Keratinocyte (primary cell): ENCODE measurements around the gene CNTNAP2. TPM values are rescaled to one million over a fixed set of nuclear protein-coding genes. Genes with fewer than 3 reads are reported as not detected.

ENCODE experiments used
- DNase-seq: peaks from one replicate; pipeline ENCODE4 v3.0.0-alpha.2; 2011; ENCODE audit warnings: low read depth, missing footprints, low spot score
- FAIRE-seq: peaks from 2 replicates; lab custom pipeline; 2011; peaks lifted over from hg19 to GRCh38; lab: Jason Lieb, UNC
- H2AFZ ChIP-seq: 2 replicates; pipeline ENCODE4 v1.6.0; 2012; ENCODE audit warnings: low read length, control low read depth, inconsistent platforms; ENCODE audit not compliant: control insufficient read depth
- H3K27ac ChIP-seq: 2 replicates; pipeline ENCODE4 v1.5.1; 2011; ENCODE audit warnings: low read length; ENCODE audit not compliant: control insufficient read depth, insufficient read depth
- H3K27me3 ChIP-seq: 3 replicates; pipeline ENCODE4 v1.6.0; 2011; ENCODE audit warnings: low read length; ENCODE audit not compliant: control insufficient read depth, insufficient read depth; ENCODE audit errors: extremely low read depth
- H3K36me3 ChIP-seq, 2 experiments: 2 replicates in 1 of 2; 3 replicates in 1 of 2; pipeline ENCODE4 v1.5.1; 2011; ENCODE audit warnings: low read length in 2 of 2, mild to moderate bottlenecking in 1 of 2; ENCODE audit not compliant: control insufficient read depth in 2 of 2, insufficient read depth in 2 of 2; ENCODE audit errors: extremely low read depth in 1 of 2
- H3K4me1 ChIP-seq: 3 replicates; pipeline ENCODE4 v1.5.1; 2011; ENCODE audit warnings: low read length; ENCODE audit not compliant: control insufficient read depth, insufficient read depth; ENCODE audit errors: extremely low read depth
- H3K4me2 ChIP-seq: 3 replicates; pipeline ENCODE4 v1.6.0; 2011; ENCODE audit warnings: low read depth, low read length; ENCODE audit not compliant: control insufficient read depth, insufficient read depth; ENCODE audit errors: extremely low read depth
- H3K4me3 ChIP-seq, 3 experiments: fragments of 200-600 bp in 1 of 3; sonication (generic) in 1 of 3; 2 replicates in 2 of 3; 3 replicates in 1 of 3; pipeline ENCODE4 v1.5.1; 2011 to 2016; ENCODE audit warnings: low read length in 3 of 3, mild to moderate bottlenecking in 3 of 3, control low read depth in 2 of 3, inconsistent platforms in 1 of 3, low read depth in 1 of 3, mixed read lengths in 1 of 3, mixed run types in 1 of 3, moderate library complexity in 1 of 3; ENCODE audit not compliant: control insufficient read depth in 2 of 3, insufficient read depth in 2 of 3; ENCODE audit errors: extremely low read depth in 1 of 3
- H3K79me2 ChIP-seq: 2 replicates; pipeline ENCODE4 v1.6.0; 2012; ENCODE audit warnings: low read length; ENCODE audit not compliant: control insufficient read depth, insufficient read depth
- H3K9ac ChIP-seq: 3 replicates; pipeline ENCODE4 v1.6.0; 2011; ENCODE audit warnings: low read length; ENCODE audit not compliant: control insufficient read depth, insufficient read depth; ENCODE audit errors: extremely low read depth
- H3K9me1 ChIP-seq: 3 replicates; pipeline ENCODE4 v1.6.0; 2011; ENCODE audit warnings: low read length; ENCODE audit not compliant: control insufficient read depth, insufficient read depth; ENCODE audit errors: extremely low read depth
- H3K9me3 ChIP-seq: 2 replicates; pipeline ENCODE4 v1.5.1; 2012; ENCODE audit warnings: low read depth, low read length; ENCODE audit not compliant: control insufficient read depth
- H4K20me1 ChIP-seq: 3 replicates; pipeline ENCODE4 v1.6.0; 2011; ENCODE audit warnings: low read length; ENCODE audit not compliant: control insufficient read depth, insufficient read depth; ENCODE audit errors: extremely low read depth
- CTCF ChIP-seq, 3 experiments: IDR thresholded peaks in 1 of 3; conservative IDR thresholded peaks in 1 of 3; optimal IDR thresholded peaks in 1 of 3; 2 replicates in 2 of 3; 3 replicates in 1 of 3; pipeline versions ENCODE3 to v1.5.1; 2011; ENCODE audit warnings: low read length in 3 of 3, mild to moderate bottlenecking in 3 of 3, moderate library complexity in 2 of 3, control low read depth in 1 of 3, inconsistent platforms in 1 of 3; ENCODE audit not compliant: insufficient read depth in 2 of 3; ENCODE audit errors: extremely low read depth in 1 of 3
- EZH2 ChIP-seq: IDR thresholded peaks from one replicate; pipeline ENCODE4 v1.6.1; 2012; ENCODE audit warnings: inconsistent platforms, mild to moderate bottlenecking, low read length, moderate library complexity
- dilution Hi-C: fragments of 300-500 bp; cut with MboI; formaldehyde crosslinking; loops from one replicate; pipeline ENCODE4 v1.7.0; 2020; ENCODE audit warnings: low sequenced_read_pairs; ENCODE audit not compliant: extremely low pct_ligation_motif_present
- polyA plus RNA-seq, 5 experiments: library from polyadenylated mRNA; depleted of rRNA in 3 of 5; stranded (reverse) in 3 of 5; stranded (forward) in 1 of 5; unstranded in 1 of 5; fragments of >200 nt; gene quantifications; 1 replicate in 1 of 5; 2 replicates in 3 of 5; 3 replicates in 1 of 5; pipeline versions ENCODE4 v1.2.1 to v1.2.3, GENCODE V29; 2011 to 2012; ENCODE audit warnings: missing spikeins in 2 of 5, low read depth in 1 of 5, low replicate concordance in 1 of 5

The CNTNAP2 gene
- polyA plus RNA-seq, 1 donor (not counting 4 experiments of a cell fraction or from before 2014, with no cell fraction given), result 1.4 TPM

DNA sequence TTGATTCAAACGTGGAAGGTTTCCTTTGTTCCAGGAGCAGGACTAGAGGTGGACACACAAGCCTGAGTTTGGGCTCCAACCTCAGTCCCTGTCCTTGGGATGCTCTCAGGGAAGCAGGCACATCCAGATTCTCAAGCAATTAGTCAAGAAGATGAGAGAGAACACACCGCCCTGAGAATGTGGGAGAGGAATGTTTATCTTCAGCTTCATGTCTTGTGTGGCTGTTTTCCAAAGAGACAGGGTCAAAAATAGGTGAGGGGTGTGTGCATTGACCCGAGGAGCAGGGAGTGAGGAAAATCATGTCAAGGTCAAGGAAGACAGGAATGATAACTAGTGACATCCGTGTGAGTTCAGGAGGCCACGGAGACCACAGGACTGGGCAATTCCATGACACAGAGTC is 2001.8 kb downstream of the CNTNAP2 start:
- FAIRE-seq, result no peak
- dilution Hi-C loops, result no loop called here
- H3K4me1 ChIP-seq, result no peaks in the 10 kb centered on the region

DNA sequence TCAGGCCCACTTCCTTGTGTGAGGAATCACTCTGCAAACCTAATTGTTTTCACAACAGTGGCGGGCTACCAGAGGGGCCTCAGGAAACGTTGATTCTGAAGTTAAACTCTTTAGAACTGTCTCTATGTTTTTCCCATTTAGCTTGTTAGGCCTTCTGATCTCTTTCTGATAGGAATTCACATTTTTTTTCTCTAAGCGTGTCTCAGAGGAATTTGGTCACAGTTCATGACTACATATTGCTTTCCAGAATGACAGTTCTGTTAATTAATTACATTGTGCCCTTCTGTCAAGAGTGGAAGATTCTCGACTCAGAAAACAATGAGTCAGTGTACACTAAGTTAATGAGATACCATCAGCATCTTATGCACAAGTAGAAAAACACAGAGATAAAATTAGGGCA is 2004.8 kb downstream of the CNTNAP2 start:
- TF ChIP-seq EZH2 (no peak), CTCF (optimal IDR thresholded peaks at IDR 0.05 in 1 of 3, IDR thresholded peaks at IDR 0.05 in 1 of 3, conservative IDR thresholded peaks at IDR 0.05 in 1 of 3; ENCODE audit: extremely low read depth in 1 of 3, insufficient read depth in 2 of 3, low read length in 3 of 3) (no peak)
- Histone ChIP-seq H3K27me3 (no peaks in the 10 kb centered on the region), H4K20me1 (no peaks in the 10 kb centered on the region), H3K9me1 (no peaks in the 10 kb centered on the region), H3K27ac (no peak overlapping the region), H3K9me3 (no peaks in the 10 kb centered on the region), H2AFZ (no peak overlapping the region), H3K4me3 (no peak overlapping the region), H3K36me3 (no peaks in the 10 kb centered on the region), H3K9ac (no peak overlapping the region), H3K79me2 (no peaks in the 10 kb centered on the region), H3K4me2 (no peak overlapping the region), H3K4me1 (no peaks in the 10 kb centered on the region)
- DNase-seq, result no peak
- FAIRE-seq, result no peak
- dilution Hi-C loops, result no loop called here

More for the DNA sequence above, 2001.8 kb downstream of the CNTNAP2 start:
- Histone ChIP-seq H3K9me3 (no peaks in the 10 kb centered on the region), H3K27ac (no peak overlapping the region), H3K4me2 (no peak overlapping the region), H4K20me1 (no peaks in the 10 kb centered on the region), H3K9me1 (no peaks in the 10 kb centered on the region), H2AFZ (no peak overlapping the region), H3K4me3 (no peak overlapping the region), H3K27me3 (no peaks in the 10 kb centered on the region), H3K9ac (no peak overlapping the region), H3K36me3 (no peaks in the 10 kb centered on the region), H3K79me2 (no peaks in the 10 kb centered on the region)
- no peak for DNase-seq
- TF ChIP-seq CTCF (optimal IDR thresholded peaks at IDR 0.05 in 1 of 3, IDR thresholded peaks at IDR 0.05 in 1 of 3, conservative IDR thresholded peaks at IDR 0.05 in 1 of 3; ENCODE audit: extremely low read depth in 1 of 3, insufficient read depth in 2 of 3, low read length in 3 of 3), result no peak
- TF ChIP-seq EZH2, result no peak
